GM10266 (cell line): ENCODE measurements around the gene METTL27.

Source experiments
- DNase-seq: peaks from one replicate; pipeline ENCODE4 v3.0.0; 2012; ENCODE audit errors: extremely low spot score
- CTCF ChIP-seq: IDR thresholded peaks from 2 replicates; pipeline ENCODE4 v1.5.1; 2012; ENCODE audit warnings: mild to moderate bottlenecking, low read depth; ENCODE audit not compliant: control insufficient read depth, insufficient read depth; ENCODE audit errors: missing control alignments

The METTL27 gene

GRCh38 chr7:73865738-73866445, 23.6 kb upstream of the METTL27 start:
- TF ChIP-seq CTCF: peak; percentile 57

DNA sequence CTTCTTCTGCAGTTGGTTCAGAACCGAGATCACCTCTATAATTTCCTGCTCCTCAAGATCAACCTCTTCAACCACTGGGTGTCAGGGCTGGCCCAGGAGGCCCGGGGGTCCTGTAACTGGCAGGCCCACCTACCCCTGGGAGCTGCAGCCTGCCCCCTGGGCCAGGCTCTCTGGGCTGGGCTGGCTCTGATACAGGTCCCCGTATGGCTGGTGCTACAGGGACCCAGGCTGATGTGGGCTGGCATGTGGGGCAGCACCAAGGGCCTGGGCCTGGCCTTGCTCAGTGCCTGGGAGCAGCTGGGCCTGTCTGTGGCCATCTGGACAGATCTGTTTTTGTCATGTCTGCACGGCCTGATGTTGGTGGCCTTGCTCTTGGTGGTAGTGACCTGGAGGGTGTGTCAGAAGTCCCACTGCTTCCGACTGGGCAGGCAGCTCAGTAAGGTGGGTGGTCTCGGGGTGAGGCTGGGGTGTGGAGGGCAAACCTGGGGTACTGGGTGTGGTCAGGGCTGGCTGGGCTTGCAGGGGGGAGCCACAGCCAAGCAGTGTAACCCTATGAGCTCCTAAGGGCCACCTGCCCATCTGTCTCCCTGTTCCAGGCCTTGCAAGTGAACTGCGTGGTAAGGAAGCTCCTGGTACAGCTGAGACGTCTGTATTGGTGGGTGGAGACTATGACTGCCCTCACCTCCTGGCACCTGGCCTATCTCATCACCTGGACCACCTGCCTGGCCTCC, 22.8 kb upstream of the METTL27 start:
- DNase-seq: no peak
- no peak for TF ChIP-seq CTCF

More at GRCh38 chr7:73865738-73866445, 23.6 kb upstream of the METTL27 start:
- DNase-seq: peak; percentile 62

- DNase-seq: no peak
- no peak for TF ChIP-seq CTCF
These were observed 19.0 kb upstream of the METTL27 start for GRCh38 chr7:73861305-73861704.

GRCh38 chr7:73860859-73861258, 18.5 kb upstream of the METTL27 start, which contains the start of gene TMEM270:
TMEM270 (plus strand) TSS chr7:73861159; CDS start chr7:73861195, 36 bp downstream.
- no peak for TF ChIP-seq CTCF

DNA sequence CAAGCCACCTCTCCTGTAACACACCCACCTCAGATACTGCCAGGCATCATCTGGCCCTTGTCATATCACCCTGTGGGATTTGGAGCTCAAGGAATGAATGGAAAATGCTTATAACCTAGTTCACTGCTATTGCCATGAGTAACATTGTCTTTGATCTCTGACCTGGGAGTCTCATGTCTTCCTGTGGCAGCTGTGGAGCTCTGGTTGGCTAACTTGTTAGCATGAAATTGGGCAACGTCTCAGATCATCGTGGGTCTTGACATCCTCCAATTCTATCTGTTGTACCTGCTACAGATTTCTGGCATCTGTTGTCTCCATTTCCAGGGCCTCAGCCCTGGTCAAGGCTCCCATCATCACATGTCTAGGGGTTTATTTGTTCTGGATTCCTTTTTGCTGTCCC, 16.5 kb upstream of the METTL27 start:
- no peak for DNase-seq
- TF ChIP-seq CTCF: no peak

More at GRCh38 chr7:73860859-73861258, 18.5 kb upstream of the METTL27 start, which contains the start of gene TMEM270:
- no peak for DNase-seq

- DNase-seq: no peak
- TF ChIP-seq CTCF: no peak
These were observed 14.6 kb upstream of the METTL27 start for GRCh38 chr7:73856941-73857340.

GRCh38 chr7:73852500-73852899, 10.2 kb upstream of the METTL27 start:
- TF ChIP-seq CTCF: no peak
- no peak for DNase-seq
